Caki2 (cell line): ENCODE measurements around the gene GFPT2. TPM values are rescaled to one million over a fixed set of nuclear protein-coding genes. Genes with fewer than 3 reads are reported as not detected.

Source experiments
- DNase-seq: peaks from one replicate; pipeline ENCODE4 v3.0.0-alpha.2; 2015; ENCODE audit warnings: low read depth
- in situ Hi-C: cut with HindIII; loops from 2 replicates; pipeline ENCODE4 v1.10.0; 2016; ENCODE audit warnings: low sequenced_read_pairs, low pct_unique_long_range_greater_than_20kb, mixed read lengths
- total RNA-seq: library from RNA; depleted of rRNA; stranded (reverse); fragments of >200 nt; shearing (Covaris generic); gene quantifications from 2 replicates; pipeline ENCODE4 v1.2.3, GENCODE V29; 2014; ENCODE audit warnings: low replicate concordance

The GFPT2 gene
- total RNA-seq, 1 experiment from 2014 or later: 3.7 TPM

DNA sequence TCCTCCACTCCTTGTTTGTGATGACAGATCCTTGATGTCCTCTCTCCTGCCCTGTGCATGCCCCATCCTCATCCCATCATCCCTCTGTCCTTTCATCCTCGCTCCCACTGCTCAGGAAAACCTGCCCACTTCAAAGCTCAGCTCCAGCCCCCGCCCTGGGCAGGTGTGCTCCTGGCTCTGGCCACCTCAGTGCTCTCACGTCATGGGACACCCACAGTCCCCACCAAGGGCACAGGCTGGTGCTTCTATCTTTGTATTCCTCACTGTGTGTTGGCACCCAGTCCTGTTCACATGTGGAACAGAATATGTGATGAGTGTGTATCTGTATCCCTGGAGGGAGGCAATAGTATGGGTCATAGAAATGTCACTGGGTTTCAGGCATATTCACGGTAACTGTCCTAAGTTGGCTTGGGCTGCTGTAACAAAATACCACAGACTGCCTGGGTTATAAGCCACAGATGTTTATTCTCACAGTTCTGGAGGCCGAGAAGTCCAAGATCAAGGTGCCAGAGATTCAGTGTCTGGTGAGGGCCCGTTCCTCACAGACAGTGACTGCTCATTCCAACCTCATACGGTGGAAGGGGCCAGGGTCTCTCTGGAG is 13.5 kb downstream of the GFPT2 start:
- no peak for DNase-seq
- in situ Hi-C loops: no loop called here

DNA sequence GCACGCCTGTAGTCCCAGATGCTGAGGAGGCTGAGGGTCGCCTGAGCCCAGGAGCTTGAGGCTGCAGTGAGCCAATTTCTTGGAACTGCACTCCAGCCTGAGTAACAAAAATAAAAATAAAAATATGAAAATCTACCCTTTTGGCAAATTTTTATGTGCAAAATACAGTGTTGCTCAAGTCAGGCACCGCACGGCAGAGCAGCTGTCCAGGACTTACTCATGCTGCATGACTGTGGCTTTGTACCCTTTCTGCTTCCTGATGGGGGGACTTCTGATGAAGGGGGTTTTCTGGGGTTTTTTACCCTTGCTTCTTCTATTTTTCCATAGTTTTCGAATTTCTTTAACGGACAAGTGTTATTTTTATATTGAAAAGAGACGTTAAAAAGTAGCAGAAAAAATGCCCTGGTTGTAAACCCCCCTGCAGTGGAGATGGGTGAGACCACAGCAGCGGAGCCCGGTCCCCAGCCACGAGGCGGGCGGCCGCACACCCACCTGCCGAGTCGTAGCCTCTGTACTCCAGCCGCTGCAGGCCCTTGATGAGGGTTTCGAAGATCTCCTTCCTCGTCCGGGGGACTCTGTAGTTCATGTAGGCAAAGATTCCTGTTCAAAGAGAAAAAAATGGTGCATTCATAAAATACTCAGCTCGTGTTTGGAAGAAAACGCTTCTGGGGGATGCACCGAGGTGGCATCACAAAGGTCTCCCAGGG is 15.0 kb downstream of the GFPT2 start:
- in situ Hi-C loops: no loop called here
- DNase-seq: no peak

DNA sequence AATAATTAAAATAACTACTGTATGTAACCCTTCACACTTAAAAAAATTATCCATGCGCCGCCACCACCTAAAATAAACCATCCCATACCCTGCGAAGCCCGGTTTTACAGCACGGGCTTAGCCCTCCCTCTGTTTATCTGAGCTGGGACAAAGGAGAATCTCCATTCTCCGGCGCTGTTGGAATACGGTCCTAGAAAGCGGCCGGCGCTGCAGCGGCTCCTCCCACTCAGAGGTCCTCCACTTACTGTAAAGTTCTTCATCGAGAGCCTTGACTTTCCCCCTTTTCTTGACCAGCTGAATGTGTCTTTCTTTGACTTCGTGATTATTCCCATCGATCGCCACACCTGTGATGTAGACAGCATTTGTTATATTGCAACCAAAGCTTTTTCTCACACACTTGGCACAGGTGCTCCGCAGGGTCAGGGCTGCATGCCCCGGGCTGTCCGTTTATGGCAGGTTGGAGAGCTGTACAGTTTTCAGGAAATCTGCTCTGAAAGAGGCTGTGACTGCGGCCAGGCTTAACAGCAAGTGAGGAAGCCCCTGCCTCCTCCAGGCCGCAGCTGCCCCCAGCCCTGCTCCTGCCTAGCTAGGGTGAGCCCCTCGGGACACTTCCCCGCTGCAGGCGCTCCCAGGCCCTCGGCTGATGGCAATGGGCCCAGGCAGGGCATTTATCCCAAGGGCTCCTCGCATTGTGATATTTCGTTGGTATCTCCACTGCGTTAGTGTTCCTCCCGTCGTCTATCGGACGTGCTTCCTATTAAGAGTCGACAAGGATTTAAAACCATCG is 16.7 kb downstream of the GFPT2 start:
- no peak for DNase-seq
- in situ Hi-C loops: no loop called here

DNA sequence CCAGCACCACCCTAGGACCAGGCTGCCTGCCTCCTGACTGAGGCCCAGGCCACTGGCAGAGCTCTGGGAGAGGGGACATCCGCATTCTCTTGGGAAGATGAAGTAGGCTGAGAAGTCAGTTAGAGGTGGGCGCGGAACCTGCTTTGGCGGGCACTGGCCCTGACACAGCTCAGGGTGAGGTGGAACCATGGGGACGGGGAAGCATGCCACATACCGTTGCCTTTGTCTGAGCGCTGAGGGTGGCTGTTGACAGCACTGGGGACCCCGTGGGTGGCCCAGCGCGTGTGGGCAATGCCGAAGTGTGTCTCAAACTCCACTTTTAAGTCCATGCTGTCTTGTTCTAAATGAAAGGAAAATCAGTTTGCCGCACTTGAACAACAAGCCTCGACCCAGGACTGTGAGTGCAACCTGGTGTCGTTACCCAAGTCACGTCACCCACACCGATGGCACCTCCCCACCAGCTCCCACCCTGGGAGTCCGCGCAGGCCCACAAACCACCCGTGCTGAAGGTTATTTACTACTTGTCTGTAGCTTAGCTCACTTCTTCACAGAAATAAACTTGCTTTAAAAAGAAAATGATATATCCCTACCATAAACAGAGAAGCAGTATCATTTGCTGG is 17.4 kb downstream of the GFPT2 start:
- DNase-seq: no peak
- in situ Hi-C loops: no loop called here

DNA sequence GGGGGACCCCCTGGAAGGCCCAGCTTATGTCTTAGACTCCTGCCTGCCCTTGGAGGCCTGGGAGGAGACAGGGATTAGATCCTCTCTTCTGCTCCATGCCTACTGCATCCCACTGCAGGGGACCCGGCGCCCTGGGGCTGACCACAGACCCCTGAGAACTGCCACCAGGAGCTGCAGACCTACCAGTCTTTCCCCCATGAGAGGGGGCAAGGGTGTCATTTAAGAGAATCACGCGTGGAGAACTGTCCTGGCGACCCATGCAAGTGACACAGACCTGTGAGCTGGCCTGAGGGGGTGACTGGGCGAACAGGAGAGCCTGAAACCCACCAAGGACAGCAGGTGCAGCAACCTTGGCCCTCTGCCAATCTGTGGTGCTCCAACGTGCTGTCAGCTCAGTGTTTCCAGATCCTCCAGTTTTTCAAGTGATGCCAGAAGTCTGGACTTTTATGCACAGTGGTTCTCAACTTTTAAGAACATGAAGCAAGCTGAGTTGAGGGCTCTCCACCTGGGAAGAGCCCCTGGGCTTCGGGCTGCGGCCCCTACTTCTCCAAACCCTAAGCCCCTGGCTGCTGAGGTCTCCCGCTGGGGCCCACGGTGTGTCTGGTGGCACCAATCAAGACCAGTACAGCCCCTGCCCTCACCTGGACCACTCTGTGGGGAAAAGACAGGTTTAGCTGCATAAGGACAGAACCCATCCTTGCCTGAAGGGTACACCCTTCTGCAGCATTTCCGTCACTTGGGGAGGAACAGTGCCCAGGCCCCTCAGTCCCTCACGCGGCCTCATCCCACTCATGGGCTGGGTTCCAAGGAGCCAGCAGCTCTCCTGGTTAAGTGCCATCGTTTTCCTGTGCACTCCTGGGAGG is 18.2 kb downstream of the GFPT2 start:
- in situ Hi-C loops: no loop called here
- no peak for DNase-seq

DNA sequence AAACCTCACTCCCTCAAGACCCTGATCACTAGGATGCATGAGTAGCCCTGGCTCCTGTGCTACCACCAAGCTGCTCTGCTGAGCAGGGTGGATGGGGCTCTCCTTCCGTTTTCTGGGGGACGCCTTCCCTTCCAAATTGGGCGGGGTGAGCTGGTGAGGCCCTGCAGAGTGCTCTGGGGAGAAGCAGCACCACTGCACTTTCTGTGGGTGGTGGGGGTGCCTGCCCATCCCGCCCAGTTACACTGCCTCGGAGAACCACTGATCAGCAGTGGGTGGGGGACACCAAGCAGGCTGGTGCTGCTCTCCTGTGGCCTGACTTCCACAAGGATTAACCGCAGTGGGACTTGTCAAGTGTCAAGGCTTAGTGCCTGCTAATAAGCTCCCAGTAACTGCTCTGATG is 19.0 kb downstream of the GFPT2 start:
- no peak for DNase-seq

DNA sequence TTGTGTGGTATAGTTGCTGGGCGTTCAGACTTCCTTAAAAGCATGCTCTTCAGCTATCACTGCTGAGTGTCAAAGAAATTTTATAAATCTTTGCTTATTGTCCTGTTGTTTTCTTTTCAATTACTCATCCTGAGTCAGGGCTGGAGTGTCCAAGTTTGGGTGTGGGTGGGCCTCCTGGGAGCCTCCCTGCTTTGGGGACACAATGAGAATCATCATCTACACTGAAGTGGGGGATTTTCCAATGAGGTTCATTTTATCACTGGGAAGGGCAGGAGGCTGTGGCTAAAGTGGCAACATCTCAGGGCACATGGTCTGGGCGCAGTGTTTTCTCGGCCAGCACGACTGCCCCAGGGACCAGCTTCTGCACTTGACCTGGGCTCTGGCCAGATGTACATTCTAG is 19.5 kb downstream of the GFPT2 start:
- in situ Hi-C loops: no loop called here
- DNase-seq: peak; percentile 80

More for the DNA sequence above, 19.0 kb downstream of the GFPT2 start:
- in situ Hi-C loops: no loop called here

DNA sequence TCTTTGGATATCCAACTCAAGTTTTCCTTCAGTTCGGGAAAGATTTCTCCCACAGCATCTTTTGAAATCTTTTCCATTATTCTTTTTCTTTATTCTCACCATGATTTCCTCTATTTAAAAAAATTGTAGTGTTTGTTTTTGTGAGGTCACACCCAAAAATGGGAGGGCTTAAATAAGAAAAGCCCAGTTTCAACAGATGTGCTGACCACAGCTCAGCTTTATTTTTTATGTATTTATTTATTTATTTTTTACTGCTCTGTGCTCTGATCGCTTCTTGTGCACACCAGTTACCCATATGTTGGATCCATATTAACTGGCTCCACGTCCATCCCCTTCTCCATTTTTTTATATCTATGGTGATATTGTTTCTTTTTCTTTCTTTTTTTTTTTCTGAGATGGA is 20.3 kb downstream of the GFPT2 start:
- in situ Hi-C loops: no loop called here
- DNase-seq: no peak

DNA sequence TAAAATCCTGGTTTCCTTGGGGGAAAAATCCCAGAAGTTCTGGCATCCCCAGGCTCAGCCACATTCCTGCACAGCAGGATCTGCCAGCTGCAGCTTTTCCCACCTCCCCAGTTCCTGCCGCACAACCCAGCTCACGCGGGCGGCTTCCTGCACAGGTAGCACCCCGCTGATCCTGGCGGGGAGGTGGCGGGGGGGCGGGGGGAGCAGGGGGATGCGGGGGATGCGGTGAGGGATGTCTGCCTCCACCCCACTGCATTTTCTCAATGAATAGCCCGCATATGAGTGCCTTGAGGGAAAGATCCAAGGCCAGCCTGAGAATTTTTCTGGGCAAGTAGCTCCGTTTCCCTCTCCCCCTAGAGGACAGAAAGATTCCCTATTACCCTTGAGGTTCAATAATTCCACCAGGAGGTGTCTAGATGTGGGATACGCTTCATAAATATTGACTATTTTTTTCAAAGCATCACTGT is 21.1 kb downstream of the GFPT2 start:
- in situ Hi-C loops: no loop called here
- DNase-seq: no peak

DNA sequence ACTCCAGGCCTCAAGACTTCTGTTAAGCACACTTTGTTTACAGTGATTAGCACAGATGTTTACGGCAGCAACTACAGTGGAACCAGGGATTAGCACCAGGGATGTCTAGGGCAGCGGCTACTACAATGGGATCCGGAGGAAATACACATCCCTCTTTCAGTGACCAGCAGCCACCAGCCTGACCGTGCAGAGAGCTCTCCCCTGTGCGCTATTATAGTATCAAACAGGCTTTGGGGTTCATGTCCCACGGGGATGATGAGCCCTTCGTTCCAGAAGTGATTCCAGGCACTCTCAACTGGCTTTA is 21.5 kb downstream of the GFPT2 start:
- DNase-seq: no peak
- in situ Hi-C loops: no loop called here

DNA sequence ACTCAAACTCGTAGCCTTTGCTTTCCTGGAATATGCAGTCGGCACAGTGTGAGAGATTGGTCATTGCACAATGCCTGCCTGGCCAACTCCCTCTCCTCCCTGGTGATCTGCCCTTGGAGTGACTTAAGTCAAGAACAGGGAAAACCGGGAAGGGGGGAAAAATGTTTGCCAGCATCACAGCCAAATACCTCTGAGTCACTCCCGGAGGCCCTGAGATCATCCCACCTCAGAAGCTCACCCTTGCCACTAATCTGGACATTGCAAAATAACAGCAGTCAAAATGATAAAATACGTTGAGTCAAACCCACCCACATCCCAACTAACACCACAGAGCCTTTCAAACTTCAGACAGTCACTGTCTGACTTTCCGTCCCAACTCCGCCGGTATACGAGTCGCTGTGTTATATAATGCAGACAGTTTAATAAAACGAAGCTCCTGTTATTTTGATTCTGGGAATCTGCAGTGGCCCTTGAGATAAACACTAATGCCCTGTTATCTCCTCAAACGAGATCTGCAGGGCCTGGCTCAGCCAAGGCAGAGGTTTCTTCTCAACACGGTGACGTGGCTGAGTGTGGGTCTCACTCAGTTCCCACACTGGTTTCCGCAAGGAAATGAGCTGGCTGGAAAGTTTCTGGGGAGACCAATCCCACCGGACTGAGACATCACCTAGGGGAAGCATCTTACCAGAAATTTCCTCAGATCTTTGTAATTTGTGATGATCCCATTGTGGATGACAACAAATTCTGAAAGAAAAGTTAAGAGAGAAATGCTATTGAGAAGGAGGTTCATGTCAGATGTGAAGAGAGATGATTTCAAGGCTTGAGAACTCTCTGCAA is 22.1 kb downstream of the GFPT2 start:
- in situ Hi-C loops: no loop called here
- peak; percentile 86 for DNase-seq

DNA sequence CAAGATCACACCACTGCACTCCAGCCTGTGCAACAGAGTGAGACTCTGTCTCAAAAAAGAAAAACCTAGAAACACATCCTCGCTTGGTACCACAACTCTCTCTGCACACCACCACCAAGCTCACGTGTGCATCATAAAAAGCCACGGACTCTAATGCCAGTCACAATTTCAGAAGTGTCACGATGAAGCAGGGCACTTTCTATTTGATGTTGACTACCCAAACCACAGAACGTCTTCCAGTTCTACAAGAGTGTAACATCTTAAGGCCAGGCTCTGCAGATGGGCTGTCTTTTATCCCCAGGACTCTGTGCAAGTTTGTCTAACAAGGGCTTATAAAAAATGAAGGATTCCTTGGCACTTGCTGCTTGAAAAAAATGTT is 22.9 kb downstream of the GFPT2 start:
- DNase-seq: no peak
- in situ Hi-C loops: no loop called here

DNA sequence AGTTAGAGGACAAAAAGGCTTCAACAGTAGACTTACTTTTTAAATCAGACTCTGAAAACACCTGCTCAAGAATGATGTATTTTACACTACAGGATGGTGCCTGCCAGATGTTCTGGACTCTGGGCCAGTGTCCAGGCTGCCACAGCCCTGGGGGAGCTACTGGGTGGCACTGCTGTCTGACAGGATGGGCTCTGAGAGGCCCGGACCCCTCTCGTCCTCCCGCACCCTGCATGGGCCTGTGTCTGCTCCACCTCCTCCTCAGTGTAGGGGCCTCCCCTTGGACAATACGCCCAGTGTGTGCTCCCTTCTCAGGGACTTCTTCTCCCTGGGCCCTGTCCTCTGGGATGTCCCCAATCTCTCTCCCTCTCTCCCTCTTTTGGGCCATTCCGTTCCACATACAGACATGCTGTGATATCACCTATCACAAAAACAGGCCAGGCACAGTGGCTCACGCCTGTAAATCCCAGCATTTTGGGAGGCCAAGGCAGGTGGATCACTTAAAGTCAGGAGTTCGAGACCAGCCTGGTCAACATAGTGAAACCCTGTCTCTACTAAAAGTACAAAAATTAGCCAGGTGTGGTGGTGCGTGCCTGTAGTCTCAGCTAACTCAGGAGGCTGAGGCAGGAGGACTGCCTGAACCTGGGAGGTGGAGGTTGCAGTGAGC is 23.4 kb downstream of the GFPT2 start:
- in situ Hi-C loops: no loop called here
- no peak for DNase-seq

DNA sequence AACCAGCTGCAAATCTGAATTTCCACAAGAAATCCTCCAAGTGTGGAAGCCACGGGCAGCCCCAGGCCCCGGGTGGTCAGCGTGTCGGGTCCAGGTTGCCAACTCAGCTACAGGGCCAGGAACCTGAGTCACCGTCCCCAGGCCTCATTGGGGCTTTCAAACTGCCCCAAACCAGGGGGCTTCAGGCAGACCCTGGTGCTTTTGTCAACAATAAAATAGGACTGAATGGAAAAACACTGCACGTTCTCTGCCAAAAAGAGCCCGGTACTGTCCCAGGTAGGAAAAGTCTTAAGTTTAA is 24.0 kb downstream of the GFPT2 start:
- DNase-seq: no peak
- in situ Hi-C loops: no loop called here

DNA sequence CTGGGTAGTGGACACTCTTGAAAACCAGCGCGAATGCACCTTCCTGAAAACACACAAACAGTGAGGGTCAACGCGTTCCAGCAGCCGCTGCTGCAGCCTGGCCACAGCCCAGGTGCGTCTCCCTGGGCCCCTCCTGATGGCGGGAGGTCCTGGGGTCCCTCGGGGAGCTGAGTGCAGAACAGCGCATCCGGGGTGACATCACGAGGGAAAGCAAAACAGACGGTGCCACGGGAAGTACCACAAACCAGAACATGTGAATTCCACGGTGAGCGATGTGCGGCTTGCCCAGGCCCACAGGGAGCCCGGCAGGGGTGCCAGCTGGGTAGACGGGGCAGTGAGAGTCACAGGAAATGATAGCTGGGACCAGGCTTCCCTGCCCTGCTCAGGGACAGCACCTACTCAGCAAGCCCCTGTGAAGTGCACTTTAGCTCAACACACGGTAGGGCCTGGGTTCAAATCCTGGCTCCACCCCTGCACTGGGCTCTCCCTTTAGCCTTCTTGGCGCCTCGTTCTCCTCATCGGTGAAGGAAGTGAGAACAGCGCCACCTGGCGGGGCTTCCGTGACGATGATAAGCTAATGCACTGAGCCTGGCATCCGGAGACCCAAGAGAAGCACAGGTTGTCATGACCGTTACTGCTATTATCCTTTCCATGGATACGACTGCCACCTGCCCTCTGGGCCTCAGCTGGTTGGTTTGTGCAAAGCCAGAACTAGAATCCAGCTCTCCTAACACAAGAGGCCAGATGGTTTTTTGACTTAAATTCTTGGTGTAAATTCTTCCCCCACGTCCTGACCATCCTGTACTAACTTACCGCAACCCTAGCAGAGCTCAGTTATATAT is 24.6 kb downstream of the GFPT2 start:
- peak; percentile 46 for DNase-seq
- in situ Hi-C loops: no loop called here

DNA sequence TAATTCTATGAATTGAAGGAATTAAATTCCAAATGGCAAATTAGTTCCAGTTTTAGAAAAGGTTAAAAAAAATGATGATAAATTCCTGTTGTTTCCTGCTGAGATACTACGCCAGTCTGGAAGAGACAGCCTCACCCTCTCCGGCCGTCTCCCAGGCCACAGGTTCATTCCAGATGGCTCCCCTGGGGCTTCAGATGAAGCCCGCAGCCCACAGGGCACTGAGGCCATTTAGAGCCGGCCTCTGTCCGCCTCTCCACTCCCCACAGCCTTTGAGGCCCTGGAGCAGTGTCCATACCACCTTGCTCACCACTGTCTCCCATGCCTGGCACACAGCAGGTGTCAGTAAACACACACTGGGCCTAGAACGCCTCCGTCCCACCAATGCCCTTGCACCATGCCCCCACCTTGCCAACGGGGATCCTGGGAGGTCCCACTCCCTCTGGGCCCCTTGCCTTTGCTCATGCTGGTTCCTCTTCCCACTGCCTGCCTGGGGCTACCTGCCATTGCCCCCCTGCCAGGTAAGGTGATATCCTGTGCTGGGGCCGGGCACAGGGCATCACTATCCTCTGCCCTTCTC is 26.1 kb downstream of the GFPT2 start:
- no peak for DNase-seq
- in situ Hi-C loops: no loop called here
